Measurements from ENCODE around the gene HEATR1.
A peak's percentile ranks its signal among the peaks of the same experiment; 100 is the strongest.

Gene HEATR1

GRCh38 chr1:236540813-236541465 is 63.4 kb downstream of the HEATR1 start:
- DNase-seq, result no peak

- no peak for DNase-seq
Measured at GRCh38 chr1:236536540-236536939, 67.8 kb downstream of the HEATR1 start.

GRCh38 chr1:236535662-236536161 is 68.6 kb downstream of the HEATR1 start:
- DNase-seq, result peak; percentile 24

- no peak for DNase-seq
Measured at GRCh38 chr1:236535190-236535589, 69.1 kb downstream of the HEATR1 start.

GRCh38 chr1:236534151-236534651 is 70.1 kb downstream of the HEATR1 start:
- no peak for DNase-seq

GRCh38 chr1:236532850-236533249 is 71.5 kb downstream of the HEATR1 start:
- no peak for DNase-seq

- no peak for DNase-seq
Measured at GRCh38 chr1:236530959-236531358, 73.4 kb downstream of the HEATR1 start.

GRCh38 chr1:236530286-236530685 is 74.0 kb downstream of the HEATR1 start:
- no peak for DNase-seq

GRCh38 chr1:236526079-236526478 is 78.2 kb downstream of the HEATR1 start:
- DNase-seq, result no peak

- no peak for DNase-seq
Measured at GRCh38 chr1:236524895-236525184, 79.5 kb downstream of the HEATR1 start.

- peak; percentile 88 for DNase-seq
Measured at GRCh38 chr1:236524142-236524894, 80.0 kb downstream of the HEATR1 start.

- peak; percentile 86 for DNase-seq
Measured at GRCh38 chr1:236523704-236524141, 80.6 kb downstream of the HEATR1 start, which contains the start of gene LGALS8. TSS of gene LGALS8 (plus strand) at chr1:236523982. CDS start at chr1:236526071, 2,089 bp downstream.

- no peak for DNase-seq
Measured at GRCh38 chr1:236522937-236523703, 81.2 kb downstream of the HEATR1 start.

- DNase-seq, result no peak
Measured at GRCh38 chr1:236520445-236521005, 83.8 kb downstream of the HEATR1 start.

GRCh38 chr1:236518322-236518721 is 86.0 kb downstream of the HEATR1 start:
- DNase-seq, result no peak

- no peak for DNase-seq
Measured at GRCh38 chr1:236516929-236517704, 87.2 kb downstream of the HEATR1 start.

- no peak for DNase-seq
Measured at GRCh38 chr1:236515443-236515958, 88.8 kb downstream of the HEATR1 start.

- DNase-seq, result no peak
Measured at GRCh38 chr1:236514703-236515442, 89.4 kb downstream of the HEATR1 start.

- no peak for DNase-seq
Measured at GRCh38 chr1:236511735-236512418, 92.4 kb downstream of the HEATR1 start.

GRCh38 chr1:236509647-236510401 is 94.5 kb downstream of the HEATR1 start:
- peak; percentile 57 for DNase-seq

Data from hematopoietic multipotent progenitor cell treated with erythropoietin and hydrocortisone succinate and interleukin-3 and kit ligand, for 8 days (in vitro differentiated cells).